NCI-H1694 (cell line): ENCODE data around the gene PDGFRB.

Experiments used
- DNase-seq: peaks from one replicate; lab custom pipeline; 2025; lab: John Stamatoyannopoulos, UW

Gene PDGFRB

GRCh38 chr5:150181766-150182545 is 26.3 kb upstream of the PDGFRB start:
- DNase-seq: no peak

- DNase-seq: no peak
Observed at GRCh38 chr5:150181027-150181426, 25.4 kb upstream of the PDGFRB start.

- no peak for DNase-seq
Observed at GRCh38 chr5:150180241-150181026, 24.8 kb upstream of the PDGFRB start.

- DNase-seq: no peak
Observed at GRCh38 chr5:150179019-150179620, 23.5 kb upstream of the PDGFRB start.

GRCh38 chr5:150178262-150178661 is 22.6 kb upstream of the PDGFRB start:
- DNase-seq: no peak

GRCh38 chr5:150177721-150178120 is 22.1 kb upstream of the PDGFRB start:
- DNase-seq: no peak

- DNase-seq: no peak
Observed at GRCh38 chr5:150176745-150177477, 21.3 kb upstream of the PDGFRB start.

GRCh38 chr5:150175536-150175935 is 19.9 kb upstream of the PDGFRB start:
- no peak for DNase-seq

- no peak for DNase-seq
Observed at GRCh38 chr5:150175076-150175475, 19.4 kb upstream of the PDGFRB start.

- DNase-seq: no peak
Observed at GRCh38 chr5:150174285-150174684, 18.6 kb upstream of the PDGFRB start.

GRCh38 chr5:150173161-150173560 is 17.5 kb upstream of the PDGFRB start:
- DNase-seq: no peak

- no peak for DNase-seq
Observed at GRCh38 chr5:150172556-150172955, 16.9 kb upstream of the PDGFRB start.

- no peak for DNase-seq
Observed at GRCh38 chr5:150172145-150172544, 16.5 kb upstream of the PDGFRB start.

- no peak for DNase-seq
Observed at GRCh38 chr5:150168864-150169263, 13.2 kb upstream of the PDGFRB start.

GRCh38 chr5:150167908-150168307 is 12.3 kb upstream of the PDGFRB start:
- no peak for DNase-seq

GRCh38 chr5:150167512-150167850 is 11.8 kb upstream of the PDGFRB start:
- no peak for DNase-seq

- DNase-seq: no peak
Observed at GRCh38 chr5:150166650-150167511, 11.2 kb upstream of the PDGFRB start, which contains the start of gene CDX1. Gene CDX1, plus strand, starts transcription at chr5:150166778. Its CDS starts 99 bp downstream, at chr5:150166877.

- DNase-seq: no peak
Observed at GRCh38 chr5:150166037-150166649, 10.5 kb upstream of the PDGFRB start.

GRCh38 chr5:150164211-150164980 is 8.8 kb upstream of the PDGFRB start:
- no peak for DNase-seq

GRCh38 chr5:150163547-150164059 is 8.0 kb upstream of the PDGFRB start:
- no peak for DNase-seq
